MM.1S (cell line): ENCODE results near the gene CROCC2.

Source experiments
- EZH2 ChIP-seq: fragments of 300-600 bp; sonication (generic); optimal IDR thresholded peaks from 2 replicates; pipeline ENCODE3; 2017; ENCODE audit warnings: low read depth, mild to moderate bottlenecking, antibody characterized with exemption, low read length, mixed read lengths
- EZH2phosphoT487 ChIP-seq: fragments of 300-600 bp; sonication (generic); IDR thresholded peaks from 2 replicates; pipeline ENCODE4 v1.6.1; 2018; ENCODE audit warnings: antibody characterized with exemption, low read length
- TF ChIP-seq, protein P1 (sequence below): fragments of 300-600 bp; sonication (generic); IDR thresholded peaks from 2 replicates; pipeline ENCODE4 v1.5.1; 2016; ENCODE audit warnings: antibody characterized with exemption, low read length, mixed read lengths

DNA sequence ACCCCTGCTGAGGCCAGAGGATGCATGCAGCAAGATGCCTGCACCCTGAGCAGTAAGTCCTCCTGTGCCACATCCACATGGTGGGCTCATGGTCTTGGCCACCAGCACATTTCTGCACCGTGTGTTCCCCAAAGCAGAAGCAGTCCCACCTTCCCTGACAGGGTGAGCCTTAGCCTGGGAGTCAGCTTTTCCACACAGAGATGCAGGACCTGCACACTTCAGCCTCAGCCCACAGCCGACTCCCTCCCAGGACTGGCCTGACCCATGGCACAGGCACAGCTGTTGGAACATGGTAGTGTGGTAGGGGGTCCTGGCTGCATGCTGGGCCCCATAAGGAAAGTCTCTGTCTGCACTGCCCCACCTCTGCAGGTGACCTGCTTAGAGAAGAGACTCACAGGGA is 97.2 kb downstream of the CROCC2 start:
- TF ChIP-seq, protein P1, sequence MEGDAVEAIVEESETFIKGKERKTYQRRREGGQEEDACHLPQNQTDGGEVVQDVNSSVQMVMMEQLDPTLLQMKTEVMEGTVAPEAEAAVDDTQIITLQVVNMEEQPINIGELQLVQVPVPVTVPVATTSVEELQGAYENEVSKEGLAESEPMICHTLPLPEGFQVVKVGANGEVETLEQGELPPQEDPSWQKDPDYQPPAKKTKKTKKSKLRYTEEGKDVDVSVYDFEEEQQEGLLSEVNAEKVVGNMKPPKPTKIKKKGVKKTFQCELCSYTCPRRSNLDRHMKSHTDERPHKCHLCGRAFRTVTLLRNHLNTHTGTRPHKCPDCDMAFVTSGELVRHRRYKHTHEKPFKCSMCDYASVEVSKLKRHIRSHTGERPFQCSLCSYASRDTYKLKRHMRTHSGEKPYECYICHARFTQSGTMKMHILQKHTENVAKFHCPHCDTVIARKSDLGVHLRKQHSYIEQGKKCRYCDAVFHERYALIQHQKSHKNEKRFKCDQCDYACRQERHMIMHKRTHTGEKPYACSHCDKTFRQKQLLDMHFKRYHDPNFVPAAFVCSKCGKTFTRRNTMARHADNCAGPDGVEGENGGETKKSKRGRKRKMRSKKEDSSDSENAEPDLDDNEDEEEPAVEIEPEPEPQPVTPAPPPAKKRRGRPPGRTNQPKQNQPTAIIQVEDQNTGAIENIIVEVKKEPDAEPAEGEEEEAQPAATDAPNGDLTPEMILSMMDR = no peak
- TF ChIP-seq EZH2phosphoT487 = no peak
- TF ChIP-seq EZH2 = no peak
